Measurements from ENCODE around the gene GNG7.

Gene GNG7

GRCh38 chr19:2492870-2493269 lies 209.6 kb downstream of the GNG7 start:
- no peak for DNase-seq (ENCODE audit: low read depth in 3 of 3, low spot score in 1 of 3)

- no peak for DNase-seq (ENCODE audit: low read depth in 3 of 3, low spot score in 1 of 3)
These were observed 211.2 kb downstream of the GNG7 start for GRCh38 chr19:2491130-2491801.

- no peak for DNase-seq (ENCODE audit: low read depth in 3 of 3, low spot score in 1 of 3)
These were observed 211.8 kb downstream of the GNG7 start for GRCh38 chr19:2490659-2491058.

- DNase-seq (ENCODE audit: low read depth in 3 of 3, low spot score in 1 of 3) = no peak
These were observed 213.4 kb downstream of the GNG7 start for GRCh38 chr19:2488942-2489731.

- no peak for DNase-seq (ENCODE audit: low read depth in 3 of 3, low spot score in 1 of 3)
These were observed 214.0 kb downstream of the GNG7 start for GRCh38 chr19:2488405-2488941.

- no peak for DNase-seq (ENCODE audit: low read depth in 3 of 3, low spot score in 1 of 3)
These were observed 214.7 kb downstream of the GNG7 start for GRCh38 chr19:2487842-2488241.

- no peak for DNase-seq (ENCODE audit: low read depth in 3 of 3, low spot score in 1 of 3)
These were observed 215.4 kb downstream of the GNG7 start for GRCh38 chr19:2487090-2487489.

- no peak for DNase-seq (ENCODE audit: low read depth in 3 of 3, low spot score in 1 of 3)
These were observed 217.1 kb downstream of the GNG7 start for GRCh38 chr19:2485428-2485827.

GRCh38 chr19:2484178-2484937 lies 218.1 kb downstream of the GNG7 start:
- no peak for DNase-seq (ENCODE audit: low read depth in 3 of 3, low spot score in 1 of 3)

- DNase-seq (ENCODE audit: low read depth in 3 of 3, low spot score in 1 of 3) = no peak
These were observed 218.9 kb downstream of the GNG7 start for GRCh38 chr19:2483484-2484151.

GRCh38 chr19:2483084-2483483 lies 219.4 kb downstream of the GNG7 start:
- no peak for DNase-seq (ENCODE audit: low read depth in 3 of 3, low spot score in 1 of 3)

- DNase-seq (ENCODE audit: low read depth in 3 of 3, low spot score in 1 of 3) = no peak
These were observed 220.0 kb downstream of the GNG7 start for GRCh38 chr19:2482354-2483038.

GRCh38 chr19:2481466-2481865 lies 221.0 kb downstream of the GNG7 start:
- no peak for DNase-seq (ENCODE audit: low read depth in 3 of 3, low spot score in 1 of 3)

GRCh38 chr19:2479556-2480194 lies 222.8 kb downstream of the GNG7 start:
- no peak for DNase-seq (ENCODE audit: low read depth in 3 of 3, low spot score in 1 of 3)

GRCh38 chr19:2478756-2479555 lies 223.5 kb downstream of the GNG7 start:
- DNase-seq (ENCODE audit: low read depth in 3 of 3, low spot score in 1 of 3) = peak in 2 of 3 donors; percentile 57 to 63

GRCh38 chr19:2478278-2478755 lies 224.2 kb downstream of the GNG7 start:
- no peak for DNase-seq (ENCODE audit: low read depth in 3 of 3, low spot score in 1 of 3)

- no peak for DNase-seq (ENCODE audit: low read depth in 3 of 3, low spot score in 1 of 3)
These were observed 224.7 kb downstream of the GNG7 start for GRCh38 chr19:2477732-2478191.

- DNase-seq (ENCODE audit: low read depth in 3 of 3, low spot score in 1 of 3) = no peak
These were observed 225.3 kb downstream of the GNG7 start for GRCh38 chr19:2477141-2477710.
